Stimulated activated CD8-positive, alpha-beta memory T cell treated with anti-CD3 and anti-CD28 coated beads, Interleukin-7, amount 100 ng/mL, for 48 hours (primary cell): ENCODE results near the gene CENPS.
"Not testable (repeated sequence)": the region's sequence is repeated elsewhere in the genome, so short reads cannot be mapped to it uniquely, and the experiment has no call there.

Source experiments
- DNase-seq, 2 donors: peaks; one replicate each; pipeline ENCODE4 v3.0.0-alpha.2; 2020; ENCODE audit warnings: low read depth in 1 of 2; ENCODE audit errors: extremely low read depth in 1 of 2

Gene CENPS

DNA sequence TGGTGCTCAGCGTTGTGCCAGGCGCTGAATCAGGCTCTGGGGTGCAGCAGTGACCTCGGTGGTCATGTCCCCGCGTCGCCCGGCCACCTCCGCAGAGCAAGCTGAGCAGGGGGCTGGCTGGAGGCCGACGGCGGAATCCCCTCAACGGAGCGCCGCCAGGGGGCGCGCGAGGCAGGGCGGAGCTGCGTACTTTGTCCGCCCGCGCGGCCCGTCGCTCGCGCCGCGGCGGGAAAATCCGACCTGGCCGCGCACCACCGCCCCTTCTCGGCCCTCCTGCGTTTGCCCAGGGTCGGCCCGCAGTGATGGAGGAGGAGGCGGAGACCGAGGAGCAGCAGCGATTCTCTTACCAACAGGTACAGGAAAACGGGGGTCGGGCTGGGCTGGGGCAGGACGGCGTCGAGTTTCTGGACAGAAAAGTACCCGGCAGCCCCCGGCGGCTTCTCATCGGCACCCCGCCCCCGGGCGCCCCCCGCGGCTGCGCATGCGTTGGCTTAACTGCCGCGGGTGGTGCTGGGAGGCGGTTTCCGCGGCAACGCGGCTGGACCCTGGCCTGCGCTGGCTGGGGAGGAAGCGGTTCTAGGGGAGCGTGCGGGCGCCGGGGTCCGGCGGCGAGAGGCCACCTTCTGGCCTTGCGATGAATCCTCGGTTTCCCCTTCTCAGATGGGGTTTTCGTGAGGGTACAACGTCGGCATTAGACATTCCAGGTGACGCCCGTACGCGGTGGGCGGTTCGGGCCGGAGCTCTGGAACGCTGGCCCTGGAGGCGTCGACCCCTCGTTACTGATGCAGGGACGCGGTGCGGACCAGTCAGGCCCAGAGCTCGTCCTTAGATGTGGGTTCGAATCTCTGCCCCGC lies at the start of gene CENPS:
CENPS (plus strand) TSS at position 218 of the 854 bp plus-strand sequence; CDS start at position 303, 85 bp downstream.
- DNase-seq: peak; percentile 87 to 91

DNA sequence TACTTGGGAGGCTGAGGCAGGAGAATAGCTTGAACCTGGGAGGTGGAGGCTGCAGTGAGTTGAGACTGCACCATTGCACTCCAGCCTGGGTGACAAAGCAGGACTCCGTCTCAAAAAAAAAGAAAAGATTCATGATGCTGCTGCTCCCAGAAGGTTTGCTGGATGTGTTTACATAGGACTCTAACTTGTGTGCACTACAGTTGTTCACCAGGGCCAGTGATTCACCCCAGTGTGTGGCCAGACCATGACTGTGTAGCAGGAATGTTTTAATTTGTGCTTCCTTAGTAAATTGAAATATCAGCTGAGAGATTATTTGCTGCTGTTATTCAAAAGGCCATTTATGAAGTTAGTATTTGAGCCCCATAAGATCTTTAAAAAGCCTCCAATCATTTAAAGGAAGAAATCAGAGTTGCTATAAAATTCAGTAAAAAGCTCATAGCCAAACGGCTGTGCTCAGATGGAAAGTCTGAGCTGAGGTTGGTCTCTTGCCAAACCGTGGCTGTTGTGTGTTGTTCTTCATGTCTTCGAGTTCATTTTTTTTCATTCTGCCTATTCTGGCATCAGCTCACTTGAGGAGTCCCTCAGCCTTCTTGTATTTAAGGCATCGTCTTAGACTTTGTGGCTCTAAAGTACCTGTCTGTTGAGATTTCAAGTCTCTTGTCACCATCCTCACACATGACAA lies 49.5 kb upstream of the CENPS start:
- DNase-seq: no peak

DNA sequence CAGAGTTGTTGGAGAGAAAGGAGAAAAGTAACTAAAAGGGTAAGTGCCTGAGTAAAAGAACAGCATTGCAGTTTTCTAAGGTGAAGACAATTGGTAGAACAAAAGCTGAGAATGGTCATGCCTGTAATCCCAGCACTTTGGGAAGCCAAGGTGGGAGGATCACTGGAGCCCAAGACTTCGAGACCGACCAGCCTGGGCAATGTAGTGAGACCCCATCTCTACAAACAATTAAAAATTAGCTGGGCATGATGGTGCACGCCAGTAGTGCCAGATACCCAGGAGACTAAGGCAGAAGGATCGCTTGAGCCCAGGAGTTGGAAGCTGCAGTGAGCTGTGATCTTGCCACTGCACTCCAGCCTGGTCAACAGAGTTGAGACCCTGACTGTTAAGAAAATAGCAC lies 46.6 kb upstream of the CENPS start:
- no peak for DNase-seq

DNA sequence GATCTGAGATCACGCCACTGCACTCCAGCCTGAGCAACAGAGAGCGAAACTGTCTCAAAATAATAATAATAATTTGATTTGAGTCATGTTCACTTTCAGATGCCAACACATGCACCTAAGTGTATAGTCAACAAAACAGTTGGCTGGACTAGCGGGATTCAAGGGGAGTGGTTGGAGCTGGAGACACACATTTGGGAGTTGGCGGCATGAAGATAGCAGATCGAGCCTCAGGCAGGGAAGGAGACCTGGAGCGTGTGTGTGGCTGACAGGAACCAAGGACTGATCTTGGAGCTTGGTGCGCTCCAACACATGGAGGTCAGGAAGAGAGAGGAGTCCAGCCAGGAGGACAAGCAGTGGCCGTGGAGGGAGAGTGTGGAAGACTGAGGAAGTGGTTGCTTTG lies 46.0 kb upstream of the CENPS start:
- no peak for DNase-seq

DNA sequence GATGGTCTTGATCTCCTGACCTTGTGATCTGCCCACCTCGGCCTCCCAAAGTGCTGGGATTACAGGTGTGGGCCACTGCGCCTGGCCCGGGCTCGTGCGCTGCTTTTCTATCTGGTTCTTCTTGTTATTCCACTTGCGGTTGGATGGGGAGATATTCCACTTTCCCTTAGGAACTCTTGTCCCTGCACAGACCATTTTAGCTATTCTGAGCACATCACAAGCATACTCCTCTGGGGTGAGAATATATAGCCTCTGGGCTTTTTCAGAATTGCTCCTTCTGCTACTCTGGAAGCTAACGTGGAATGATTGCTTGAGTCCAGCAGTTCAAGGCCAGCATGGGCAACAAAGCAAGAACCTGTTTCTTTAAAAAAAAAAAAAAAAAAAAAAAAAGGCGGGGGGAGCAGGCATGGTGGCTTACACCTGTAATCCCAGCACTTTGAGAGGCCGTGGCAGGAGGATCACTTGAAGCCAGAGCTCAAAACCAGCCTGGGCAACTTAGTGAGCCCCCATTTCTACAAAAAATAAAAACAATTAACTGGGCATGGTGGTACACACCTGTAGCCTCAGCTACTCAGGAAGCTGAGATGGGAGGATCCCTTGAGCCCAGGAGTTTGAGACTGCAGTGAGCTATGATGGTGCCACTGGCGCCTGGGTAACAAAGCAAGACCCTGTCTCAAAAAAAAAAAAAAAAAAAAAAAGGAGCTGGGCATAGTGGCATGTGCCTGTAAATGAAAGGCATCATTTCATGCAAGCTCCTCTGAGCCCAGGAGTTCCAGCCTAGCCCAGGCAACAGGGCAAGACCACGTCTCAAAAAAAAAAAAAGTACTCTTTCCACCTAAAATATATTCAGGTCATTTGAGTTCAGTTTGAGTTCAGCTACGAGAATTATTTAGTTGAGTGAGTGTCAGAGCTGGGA lies 43.2 kb upstream of the CENPS start:
- no peak for DNase-seq

DNA sequence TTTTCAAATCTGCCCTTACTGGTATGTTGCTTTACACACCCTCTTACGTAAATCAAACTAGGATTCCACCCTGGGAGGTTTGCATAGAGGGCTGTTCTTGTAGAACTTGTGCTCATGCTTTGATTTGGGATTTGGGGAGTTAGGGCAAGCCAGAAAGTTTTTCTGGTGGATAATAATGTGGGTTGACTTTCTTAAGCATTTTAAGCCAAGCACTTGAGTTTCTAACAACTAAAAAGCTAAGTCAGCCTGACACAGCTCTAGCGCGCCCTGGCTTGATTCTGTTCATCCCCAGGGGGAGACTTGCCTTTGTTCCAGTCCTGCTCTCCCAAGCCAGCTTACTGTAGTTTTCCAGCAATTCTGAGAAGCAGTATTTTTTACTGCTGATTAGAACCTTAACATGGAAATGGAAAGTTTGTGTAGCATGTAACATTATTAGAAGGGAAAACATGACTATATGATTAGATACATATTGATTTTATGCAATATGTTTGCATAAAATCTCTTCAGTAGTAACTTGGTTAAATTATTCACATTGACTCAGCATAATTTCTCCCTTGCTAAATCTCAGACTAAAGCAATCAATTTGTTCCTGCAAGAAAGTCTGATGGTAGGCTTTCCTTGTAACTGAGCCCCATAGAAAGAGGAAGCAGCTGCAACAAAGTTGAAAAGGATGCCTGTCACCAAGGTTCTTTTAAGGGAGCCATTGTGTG lies 42.4 kb upstream of the CENPS start:
- DNase-seq: no peak

DNA sequence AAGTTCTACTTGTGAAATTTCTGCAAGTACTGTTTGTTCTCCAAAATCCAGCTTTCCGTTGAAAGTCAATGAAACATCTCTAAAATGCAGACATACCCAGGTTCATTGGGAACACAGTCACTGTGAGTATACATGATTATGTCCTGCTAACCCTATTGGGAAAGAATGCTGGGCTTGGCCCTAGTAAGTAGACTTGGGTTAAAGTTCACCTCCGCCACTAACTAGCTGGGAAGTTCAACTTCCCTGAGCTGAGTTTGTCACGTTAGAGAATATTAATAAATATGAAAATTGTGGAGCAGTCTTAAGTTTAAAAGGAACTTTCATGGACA lies 41.9 kb upstream of the CENPS start:
- no peak for DNase-seq

DNA sequence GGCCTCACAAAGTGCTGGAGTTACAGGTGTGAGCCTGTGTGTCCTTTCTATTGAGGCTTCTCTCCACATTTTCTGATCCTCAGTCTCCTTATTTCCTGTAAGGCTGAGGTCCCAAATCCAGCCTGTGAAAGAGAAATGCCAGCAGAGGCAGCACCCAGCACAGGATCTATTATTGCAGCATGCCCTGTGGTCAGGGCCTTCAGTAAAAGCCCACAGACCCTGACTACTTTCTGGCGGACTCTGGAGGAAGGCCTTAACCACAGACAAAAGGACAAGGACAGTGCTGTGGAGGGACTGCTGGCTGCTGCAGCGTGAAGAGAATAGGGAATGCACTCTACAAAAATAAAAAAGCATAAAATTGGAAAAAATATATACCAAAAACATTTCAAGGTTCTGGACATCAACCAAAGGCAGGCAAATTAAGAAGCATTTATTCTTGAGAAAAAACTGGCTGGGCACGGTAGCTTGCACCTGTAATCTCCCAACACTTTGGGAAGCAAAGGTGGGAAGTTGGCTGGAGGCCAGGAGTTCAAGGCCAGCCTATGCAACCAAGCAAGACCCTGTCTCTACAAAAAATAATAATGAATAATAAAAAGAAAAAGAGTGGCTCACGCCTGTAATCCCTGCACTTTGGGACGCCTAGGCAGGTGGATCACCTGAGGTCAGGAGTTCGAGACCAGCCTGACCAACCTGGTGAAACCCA lies 40.8 kb upstream of the CENPS start:
- no peak for DNase-seq

DNA sequence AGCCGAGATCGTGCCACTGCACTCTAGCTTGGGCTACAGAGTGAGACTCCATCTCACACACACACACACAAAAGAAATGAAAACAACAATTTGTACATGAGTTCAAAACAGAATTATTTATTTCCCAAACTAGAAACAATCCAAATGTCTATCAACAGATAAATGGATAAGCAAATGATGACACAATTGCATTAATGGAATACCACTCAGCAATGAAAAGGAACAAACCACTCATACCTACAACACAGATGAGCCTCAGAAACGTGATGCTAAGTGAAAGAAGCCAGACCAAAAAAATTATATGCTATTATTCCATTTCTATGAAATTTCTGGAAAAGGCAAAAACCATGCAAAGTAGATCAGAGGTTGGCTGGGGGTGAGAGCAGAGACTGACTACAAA lies 33.4 kb upstream of the CENPS start:
- no peak for DNase-seq

DNA sequence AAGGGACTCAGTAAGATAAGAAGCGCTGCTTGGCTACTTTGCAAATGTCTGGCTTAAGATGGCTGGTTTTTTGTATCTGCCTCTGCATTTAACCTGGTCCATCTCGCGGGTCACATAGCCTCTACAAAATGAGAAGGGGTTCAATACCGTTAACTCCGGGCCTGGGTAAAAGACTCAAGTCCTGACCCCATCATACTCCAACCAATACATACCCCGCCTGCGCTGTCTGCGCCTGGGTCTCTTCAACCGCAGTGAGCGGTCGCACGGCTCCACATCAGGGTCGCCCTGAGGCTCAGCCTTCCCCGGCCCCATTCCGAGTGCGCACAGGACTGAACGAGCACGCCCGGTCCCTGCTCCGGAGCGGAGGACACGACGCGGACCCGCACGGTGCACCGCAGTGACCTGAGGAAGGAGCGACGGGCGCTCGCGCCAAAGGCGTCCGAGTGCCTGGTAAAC lies 31.9 kb upstream of the CENPS start:
- peak in 1 of 2 donors; percentile 13 for DNase-seq

DNA sequence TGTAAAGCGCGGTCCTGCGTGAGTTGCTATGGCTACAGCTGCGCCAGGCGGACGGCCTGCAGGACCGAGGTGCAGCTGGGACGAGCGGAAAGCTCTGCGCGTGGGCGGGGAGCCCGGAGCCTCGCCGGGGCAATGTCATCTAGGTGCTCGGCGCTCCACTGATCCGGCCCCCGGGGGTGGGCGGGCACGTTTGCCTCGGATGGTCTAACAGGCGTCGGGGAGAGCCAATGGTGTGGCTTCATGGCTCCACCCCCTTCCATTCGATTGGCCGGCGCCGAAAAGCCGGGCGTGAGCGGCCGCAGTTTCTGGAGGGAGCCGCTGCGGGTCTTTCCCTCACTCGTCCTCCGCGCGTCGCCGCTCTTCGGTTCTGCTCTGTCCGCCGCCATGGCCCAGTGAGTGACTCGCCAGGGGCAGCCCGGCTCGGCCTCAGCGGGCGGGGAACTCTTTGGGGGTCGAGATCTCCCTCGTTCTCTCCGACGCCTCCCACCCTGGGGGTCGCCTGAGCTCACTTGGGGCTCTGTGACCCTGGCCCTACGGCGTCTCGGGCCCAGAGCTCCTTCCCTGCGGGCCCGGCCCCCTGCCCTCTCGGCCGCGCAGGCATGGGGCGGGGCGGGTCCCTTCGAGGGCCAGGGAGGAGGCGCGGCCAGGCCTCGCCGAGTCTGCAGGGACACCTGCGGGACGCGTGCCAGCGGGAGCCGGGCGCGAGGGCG lies 31.3 kb upstream of the CENPS start, which contains the start of gene PGD:
PGD (plus strand) TSS at position 331 of the 710 bp plus-strand sequence; CDS start at position 385, 54 bp downstream.
- peak; percentile 98 to 99 for DNase-seq

DNA sequence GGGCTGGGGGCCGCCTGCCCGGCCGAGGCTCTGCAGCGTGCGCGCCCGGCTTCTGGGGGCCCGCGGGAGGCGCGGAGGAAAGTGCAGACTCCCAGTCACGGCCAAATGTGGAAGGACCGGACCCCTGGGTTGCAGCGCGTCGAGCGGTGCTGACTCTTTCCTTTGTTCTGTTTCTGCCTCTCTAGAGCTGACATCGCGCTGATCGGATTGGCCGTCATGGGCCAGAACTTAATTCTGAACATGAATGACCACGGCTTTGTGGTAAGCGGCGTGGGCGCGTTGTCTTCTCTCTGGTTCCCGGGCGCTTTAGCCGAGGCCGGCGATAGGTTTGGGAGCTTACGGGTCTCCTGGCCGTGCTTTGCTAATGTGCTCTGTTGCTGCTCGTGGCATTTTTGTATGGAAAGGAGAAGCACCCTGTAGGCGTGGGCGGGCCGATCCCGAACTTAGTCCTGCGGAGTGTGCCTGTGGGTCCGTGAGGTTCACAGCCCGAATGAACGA lies 30.7 kb upstream of the CENPS start:
- peak in 1 of 2 donors; percentile 6 for DNase-seq

DNA sequence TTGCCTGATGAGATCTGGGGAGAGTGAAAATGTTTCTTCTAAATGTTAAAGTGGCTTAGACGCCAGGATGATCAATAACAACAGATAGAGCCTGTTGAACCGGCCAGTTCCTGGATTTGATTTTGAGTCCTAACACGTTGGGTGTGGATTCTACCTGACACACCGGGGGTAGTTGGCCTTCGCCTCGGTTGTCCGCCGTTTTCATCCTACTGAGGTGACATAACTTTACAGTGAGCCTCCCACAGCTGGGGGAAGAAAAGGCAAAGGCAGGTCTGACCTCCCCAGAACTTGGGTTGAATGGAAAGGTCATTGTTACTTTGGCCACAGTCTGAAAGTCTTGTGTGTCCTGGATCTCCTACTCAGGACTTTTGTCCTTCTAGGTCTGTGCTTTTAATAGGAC lies 30.2 kb upstream of the CENPS start:
- DNase-seq: no peak

DNA sequence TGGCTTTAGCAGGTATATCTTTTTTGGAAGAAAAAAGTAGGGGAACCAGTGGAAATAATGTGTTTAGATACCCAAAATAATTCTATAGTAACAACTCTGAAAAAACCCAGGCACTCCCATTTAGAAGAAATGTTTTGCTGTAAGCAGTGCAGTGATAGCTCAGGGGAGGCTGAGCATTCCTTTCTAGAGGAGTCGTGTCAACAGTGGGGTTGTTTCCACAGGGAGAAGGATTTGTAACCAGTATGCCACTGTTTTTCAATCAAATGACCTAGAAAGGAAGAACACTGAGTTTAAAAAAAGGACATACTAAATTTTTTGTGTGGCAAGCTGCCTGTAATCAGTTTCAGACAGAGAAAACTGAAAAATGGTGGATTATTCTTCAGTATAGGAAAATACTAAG lies 29.0 kb upstream of the CENPS start:
- no peak for DNase-seq

DNA sequence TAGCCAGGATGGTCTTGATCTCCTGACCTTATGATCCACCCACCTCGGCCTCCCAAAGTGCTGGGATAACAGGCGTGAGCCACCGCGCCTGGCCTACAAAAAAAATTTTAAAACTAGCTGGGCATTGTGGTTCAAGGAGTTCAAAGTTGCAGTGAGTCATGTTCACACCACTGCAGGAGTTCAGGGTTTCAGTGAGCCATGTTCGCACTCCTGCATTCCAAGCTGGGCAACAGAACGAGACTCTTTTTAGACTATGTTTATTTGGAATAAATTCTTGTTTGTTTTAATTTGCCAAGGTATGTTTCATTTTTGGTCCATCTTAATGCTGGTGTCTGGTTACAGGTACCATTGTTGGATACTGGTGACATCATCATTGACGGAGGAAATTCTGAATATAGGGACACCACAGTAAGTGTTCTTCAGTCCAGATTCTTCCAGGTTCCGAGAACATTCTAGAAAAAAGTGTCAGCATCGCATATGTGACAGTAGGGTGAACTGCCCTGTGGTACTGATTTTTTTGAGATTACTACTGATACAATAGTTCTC lies 27.4 kb upstream of the CENPS start:
- DNase-seq: no peak

DNA sequence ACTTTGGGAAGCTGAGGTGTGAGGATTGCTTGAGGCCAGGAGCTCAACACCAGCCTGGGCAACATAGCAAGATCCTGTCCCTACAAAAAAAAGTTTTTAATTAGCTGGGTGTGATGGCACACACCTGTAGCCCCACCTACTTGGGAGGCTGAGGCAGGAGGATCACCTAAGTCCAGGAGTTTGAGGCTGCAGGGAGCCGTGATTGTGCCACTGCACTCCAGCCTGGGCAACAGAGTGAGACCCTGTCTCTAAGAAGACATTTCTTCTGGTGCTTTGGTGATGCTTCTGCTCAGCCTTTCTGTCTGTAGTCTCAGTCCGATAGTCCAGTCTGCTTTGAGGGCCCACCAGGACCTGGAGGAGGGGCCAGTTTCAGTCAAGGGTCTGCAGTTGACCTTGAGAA lies 23.0 kb upstream of the CENPS start:
- no peak for DNase-seq

DNA sequence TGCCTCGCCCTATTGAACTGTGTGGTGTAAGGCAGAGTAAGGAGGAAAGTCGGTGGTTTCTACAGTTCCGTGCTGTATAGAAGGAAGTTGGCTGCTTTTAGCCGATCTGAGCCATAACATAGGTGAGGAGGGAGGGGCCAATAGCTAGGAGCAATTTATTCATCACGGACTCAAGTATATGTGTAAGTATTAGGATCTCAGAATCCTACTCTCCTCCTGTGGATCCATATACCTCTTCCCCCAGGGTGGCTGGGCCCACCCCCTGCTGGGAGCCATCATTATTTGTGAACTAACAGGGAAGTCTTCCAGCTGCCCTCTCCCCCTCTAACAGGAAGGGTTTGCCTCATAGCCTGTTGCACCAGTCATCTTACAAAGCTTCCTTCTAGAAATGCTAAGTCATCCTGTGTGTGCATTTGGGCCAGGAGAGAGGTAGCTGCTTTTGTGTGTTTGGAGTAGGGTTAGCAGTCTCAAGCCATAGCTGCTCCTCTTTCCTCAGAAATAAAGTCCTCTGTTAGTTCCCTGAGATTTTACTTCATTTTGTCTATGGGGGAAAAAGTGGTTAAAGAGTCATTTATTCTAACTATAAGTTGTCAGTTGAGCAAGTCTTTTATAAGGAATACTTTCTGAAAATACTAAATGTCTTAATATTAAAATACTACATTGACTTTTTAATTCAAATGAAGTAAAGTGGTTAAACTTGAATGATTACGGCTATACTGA lies 14.9 kb upstream of the CENPS start:
- no peak for DNase-seq

DNA sequence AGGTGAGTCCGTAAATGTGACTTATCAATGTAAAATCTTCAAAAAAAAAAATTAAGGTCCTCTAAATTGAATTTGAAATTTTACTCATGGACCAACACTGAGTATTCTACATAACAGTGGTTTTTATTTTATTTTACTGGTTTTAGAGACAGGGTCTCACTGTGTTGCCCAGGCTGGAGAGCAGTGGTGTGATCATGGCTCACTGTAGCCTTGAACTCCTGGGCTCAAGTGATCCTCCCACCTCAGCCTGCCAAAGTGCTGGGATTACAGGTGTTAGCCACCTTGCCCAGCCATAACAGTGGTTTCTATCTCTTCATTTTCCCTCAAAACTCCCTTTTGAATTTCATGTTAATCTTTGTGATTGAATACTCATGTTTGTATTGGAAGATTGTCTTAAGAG lies 14.3 kb upstream of the CENPS start:
- not testable (repeated sequence) for DNase-seq
